Measurements from ENCODE around the gene SH3RF3. TPM values are rescaled to one million over a fixed set of nuclear protein-coding genes. Genes with fewer than 3 reads are reported as not detected.

SH3RF3 gene
- total RNA-seq, 1 donor from 2014 or later: 35.8 TPM

GRCh38 chr2:109256111-109256510, 127.1 kb downstream of the SH3RF3 start:
- DNase-seq (ENCODE audit: extremely low read depth, low read depth, low spot score): no peak

DNA sequence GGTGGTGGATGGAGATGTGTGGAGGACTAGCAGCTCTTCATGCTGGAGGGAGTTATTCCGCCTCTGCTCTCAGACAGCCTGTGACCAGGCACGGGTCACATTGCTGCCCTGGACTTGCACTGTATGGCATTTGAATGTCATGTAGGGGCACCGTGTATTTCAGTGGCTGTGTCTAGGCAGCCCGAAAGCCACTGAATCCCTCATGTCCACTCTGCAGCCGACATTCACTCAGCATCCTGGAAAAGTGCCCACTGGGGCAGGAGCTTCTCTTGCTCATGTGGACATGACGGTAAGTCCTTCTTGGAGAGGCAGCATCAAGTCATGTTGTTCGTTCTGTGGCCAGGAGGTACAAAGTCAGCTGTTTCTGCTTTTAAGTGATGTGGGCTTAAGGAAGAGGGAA, 127.9 kb downstream of the SH3RF3 start:
- DNase-seq (ENCODE audit: extremely low read depth, low read depth, low spot score): no peak

GRCh38 chr2:109257653-109258052, 128.6 kb downstream of the SH3RF3 start:
- DNase-seq (ENCODE audit: extremely low read depth, low read depth, low spot score): no peak

DNA sequence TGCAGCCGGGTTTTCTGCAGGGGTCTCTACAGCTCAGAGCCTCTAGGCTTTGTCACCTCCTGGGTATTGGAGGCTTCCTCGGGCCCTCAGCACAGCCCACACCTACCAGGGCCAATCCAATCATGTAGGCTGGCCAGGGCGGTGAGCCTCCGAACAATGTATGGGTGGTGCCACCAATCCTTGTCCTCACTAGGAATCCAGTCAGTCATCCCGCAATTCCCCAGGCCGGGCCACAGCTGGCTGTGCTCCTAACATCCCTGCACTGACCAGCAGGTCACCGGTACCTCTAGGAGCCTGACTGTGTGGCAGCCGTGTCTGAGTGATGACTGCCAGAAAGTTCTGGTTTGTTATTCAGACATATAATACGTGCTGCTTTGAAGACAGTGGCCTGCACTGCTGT, 129.4 kb downstream of the SH3RF3 start:
- no peak for DNase-seq (ENCODE audit: extremely low read depth, low read depth, low spot score)

- DNase-seq (ENCODE audit: extremely low read depth, low read depth, low spot score): no peak
These were observed 130.0 kb downstream of the SH3RF3 start for GRCh38 chr2:109258905-109259540.

- no peak for DNase-seq (ENCODE audit: extremely low read depth, low read depth, low spot score)
These were observed 130.7 kb downstream of the SH3RF3 start for GRCh38 chr2:109259671-109260070.

DNA sequence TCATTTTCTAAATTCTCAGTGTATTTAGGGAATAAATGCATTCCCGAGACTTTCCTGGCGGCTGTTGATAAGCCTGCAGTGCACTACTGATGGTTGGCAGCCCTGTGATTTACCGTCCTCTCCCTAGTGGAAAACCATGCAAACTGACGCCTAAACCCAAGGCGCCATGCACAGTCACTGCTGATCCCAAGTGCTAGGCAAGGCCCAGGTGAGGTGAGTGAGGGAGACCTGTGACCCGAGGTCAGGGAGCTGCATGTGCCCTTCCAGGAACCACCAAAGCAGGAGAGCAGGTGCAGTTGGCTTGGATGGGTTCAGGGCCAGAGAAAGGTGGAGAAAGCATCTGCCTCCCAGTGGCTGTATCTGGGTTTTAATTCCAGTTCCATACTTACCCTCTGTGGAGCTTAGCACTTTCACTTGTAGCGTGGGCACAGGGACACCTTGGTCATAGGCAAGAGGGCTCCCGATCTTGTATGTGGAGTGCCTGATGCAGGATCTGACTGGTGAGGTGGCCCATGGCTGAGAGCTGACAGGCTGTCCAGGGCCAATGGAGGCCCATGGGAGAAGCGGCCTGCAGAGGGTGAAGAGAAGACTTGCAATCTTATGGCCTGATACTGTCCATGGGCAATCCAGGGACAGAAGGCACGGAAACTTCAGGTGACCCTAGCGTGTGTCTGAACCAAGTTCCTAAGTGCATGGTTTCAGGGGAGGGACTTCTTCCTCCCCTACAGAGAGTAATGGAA, 131.3 kb downstream of the SH3RF3 start:
- no peak for DNase-seq (ENCODE audit: extremely low read depth, low read depth, low spot score)

- DNase-seq (ENCODE audit: extremely low read depth, low read depth, low spot score): no peak
These were observed 132.1 kb downstream of the SH3RF3 start for GRCh38 chr2:109260886-109261700.

DNA sequence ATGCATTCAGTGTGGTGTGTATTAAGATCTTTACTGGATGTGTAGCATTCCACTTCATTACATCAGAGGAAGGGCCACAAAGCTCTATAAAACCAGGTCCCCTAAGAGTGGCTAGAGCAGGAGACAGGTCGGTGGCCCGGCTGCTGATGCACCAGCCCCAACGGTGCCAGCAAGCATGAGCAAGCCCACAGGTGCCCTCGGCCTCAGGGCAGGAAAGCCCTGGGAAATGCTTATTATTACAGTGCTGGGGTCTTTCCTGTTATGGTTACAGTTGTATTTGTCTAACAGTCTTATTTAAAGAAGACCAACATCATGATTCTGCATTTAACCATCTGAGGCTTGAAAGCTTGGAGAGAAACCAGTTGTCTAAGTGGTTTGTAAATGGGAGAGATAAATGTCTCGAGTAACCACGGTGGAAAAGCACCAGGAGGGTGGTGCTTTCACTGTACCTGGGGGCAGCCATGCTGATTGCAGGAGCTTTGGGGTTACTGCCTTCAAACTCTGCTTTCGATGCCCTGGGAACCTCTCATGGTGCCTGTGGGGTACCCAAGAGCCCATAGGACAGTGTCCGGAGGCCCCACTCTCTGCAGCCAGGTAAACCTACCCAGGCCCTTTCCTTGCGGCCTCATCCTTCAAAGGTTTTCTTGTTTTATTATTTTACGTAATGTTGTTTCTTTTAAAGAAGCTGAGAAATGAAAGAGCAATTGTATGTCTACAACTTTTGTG, 133.1 kb downstream of the SH3RF3 start:
- DNase-seq (ENCODE audit: extremely low read depth, low read depth, low spot score): no peak

GRCh38 chr2:109264595-109265328, 135.8 kb downstream of the SH3RF3 start:
- DNase-seq (ENCODE audit: extremely low read depth, low read depth, low spot score): no peak

DNA sequence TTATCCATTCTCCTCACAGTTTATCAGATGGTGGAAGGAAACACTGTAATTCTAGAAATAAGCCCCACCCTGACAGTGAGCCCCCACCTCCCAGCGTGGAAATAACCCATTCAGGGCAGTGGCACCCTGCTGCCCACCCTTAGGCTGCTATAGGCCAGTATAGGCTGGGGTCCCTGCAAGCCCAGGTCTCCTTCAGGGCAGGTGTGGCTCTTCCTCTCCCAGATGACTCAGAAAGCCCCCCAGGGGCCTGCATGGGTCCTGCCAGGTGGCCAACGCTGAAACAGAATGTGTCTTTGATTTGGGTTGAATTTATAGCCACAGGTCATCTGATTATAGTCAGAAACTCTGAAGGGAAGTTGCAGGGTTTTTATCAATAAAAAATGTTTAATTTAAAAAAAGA, 136.4 kb downstream of the SH3RF3 start:
- no peak for DNase-seq (ENCODE audit: extremely low read depth, low read depth, low spot score)

- DNase-seq (ENCODE audit: extremely low read depth, low read depth, low spot score): no peak
These were observed 136.9 kb downstream of the SH3RF3 start for GRCh38 chr2:109265953-109266352.

- no peak for DNase-seq (ENCODE audit: extremely low read depth, low read depth, low spot score)
These were observed 137.5 kb downstream of the SH3RF3 start for GRCh38 chr2:109266496-109266895.

DNA sequence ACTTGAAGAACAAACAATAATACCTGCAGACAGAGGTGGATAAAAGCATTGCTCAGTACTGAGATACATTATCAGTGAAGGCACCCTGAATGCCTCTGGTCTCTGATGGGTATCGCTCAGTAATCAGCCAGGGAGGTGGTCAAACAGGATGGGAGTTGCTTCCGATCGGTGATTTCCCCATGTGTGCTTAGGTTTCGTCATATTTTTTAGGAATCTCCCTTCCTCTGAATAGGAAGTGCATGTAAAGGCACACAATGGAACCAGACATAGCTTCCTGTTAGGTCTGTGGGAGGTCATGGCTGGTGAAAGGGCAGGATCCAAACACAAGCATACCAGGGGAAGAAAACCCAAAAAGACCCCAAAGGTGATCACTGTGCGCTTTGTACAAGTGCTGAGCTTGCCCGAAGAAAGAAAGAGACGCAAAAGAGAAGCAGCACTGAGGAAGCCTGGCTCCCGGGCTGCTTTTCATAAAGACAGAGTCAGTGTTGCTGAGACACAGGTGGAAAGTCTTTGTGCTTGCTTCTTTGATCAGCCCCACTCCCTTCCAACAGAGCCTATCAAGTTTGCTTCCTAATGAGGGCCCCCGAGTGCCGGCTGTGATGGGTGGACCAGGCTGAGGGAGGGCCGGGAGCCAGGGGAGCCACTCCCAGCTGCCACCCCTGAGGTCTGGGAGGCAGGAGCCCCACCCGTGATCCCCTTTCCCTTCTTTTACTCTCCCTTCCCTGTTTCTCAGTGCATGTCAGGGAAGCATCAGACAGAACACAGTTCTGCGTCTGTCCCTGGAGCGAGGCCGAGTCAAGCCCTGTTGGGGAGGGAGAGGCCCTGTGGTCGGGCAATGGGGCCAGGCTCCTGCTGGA, 138.2 kb downstream of the SH3RF3 start:
- DNase-seq (ENCODE audit: extremely low read depth, low read depth, low spot score): no peak

DNA sequence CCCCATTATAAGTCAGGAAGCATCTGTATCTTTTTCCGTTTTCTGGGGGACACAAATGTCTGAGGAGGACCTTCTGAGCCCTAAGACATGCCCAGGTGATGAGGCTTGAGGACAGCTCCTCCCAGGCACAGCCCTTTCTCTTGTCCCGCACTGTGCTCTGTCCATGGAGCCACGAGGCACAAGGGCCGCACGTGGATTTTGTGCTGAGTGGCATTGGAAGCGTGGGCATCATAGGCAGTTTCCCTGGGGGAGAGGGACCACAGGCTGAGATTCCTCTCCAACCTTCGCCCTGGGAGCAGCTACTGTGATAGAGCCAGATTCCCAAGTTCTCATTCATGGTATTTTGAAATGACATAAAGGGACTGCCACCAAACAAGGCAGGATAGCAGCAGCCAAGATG, 139.9 kb downstream of the SH3RF3 start:
- no peak for DNase-seq (ENCODE audit: extremely low read depth, low read depth, low spot score)

DNA sequence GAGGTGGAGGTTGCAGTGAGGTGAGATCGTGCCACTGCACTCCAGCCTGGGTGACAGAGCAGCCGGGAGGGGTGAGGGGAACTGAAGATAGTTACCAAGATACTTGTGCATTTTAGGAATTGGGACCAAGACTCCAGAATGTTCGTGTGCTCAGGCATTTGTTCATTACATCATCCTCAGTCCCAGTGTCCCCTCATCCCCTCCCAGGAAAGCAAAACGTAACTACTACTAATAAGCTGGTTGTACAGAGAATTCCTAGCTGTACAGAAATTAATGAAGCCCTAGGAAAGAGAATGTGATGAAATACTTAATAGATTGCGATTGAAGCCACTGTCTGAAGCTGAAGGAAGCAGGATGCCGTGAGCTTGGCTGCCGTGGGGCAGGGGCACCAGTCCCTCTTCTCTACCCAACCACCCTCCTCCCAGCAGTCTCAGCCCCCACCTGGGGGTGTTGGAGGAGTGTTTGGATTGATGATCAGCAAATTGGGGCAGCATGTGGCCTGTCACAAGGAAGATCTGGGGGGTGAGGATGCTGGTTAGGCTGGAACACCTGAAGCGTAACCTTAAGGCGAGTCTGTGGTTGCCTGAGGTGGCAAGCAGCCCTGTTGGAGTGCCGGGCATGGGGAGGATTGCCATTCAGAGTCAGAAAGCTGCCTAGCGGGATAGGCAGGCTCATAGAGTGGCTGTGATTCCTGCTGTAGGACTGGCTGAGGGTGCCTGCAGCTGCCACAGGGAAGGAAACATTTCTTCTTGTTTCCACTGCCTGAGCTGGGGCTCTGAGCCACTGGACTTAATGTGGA, 140.9 kb downstream of the SH3RF3 start:
- no peak for DNase-seq (ENCODE audit: extremely low read depth, low read depth, low spot score)

DNA sequence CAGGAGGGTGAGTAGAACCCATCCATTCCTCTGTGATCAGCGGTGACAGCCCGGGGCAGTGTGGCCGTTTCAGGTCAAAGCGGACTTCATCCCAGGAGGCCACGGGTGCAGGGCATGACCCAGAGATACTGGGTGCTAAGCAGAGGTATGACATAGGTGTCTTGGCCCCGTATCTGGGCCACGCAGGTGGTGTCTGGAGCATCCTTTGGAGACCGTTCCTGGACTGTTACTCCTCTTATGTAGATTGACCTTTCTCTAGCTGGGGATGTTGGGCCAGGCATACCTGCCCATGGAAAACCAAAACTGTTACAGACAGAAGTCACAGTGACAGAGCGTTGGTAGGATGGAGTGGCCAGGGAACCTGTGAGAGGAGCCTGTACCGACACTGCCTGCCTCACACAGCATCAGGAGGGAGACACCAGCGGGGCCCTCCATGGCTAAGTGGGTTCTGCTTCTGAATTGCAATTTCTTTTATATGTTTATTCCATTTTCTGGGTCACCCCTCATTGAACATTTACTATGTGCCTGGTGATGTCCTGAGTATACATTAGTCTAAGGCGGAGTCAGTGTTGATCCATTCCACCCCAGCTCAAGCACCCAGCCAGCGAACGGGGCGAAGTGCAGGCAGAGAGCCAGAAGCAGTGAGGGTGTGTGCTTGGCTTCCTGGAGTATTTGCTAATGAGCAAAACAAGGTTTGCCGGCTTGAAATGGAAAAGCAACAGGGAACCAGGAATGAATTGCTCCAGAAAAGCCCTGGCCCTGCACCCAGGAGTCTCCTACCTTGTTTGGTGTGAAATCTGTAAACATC, 141.7 kb downstream of the SH3RF3 start:
- DNase-seq (ENCODE audit: extremely low read depth, low read depth, low spot score): no peak

- DNase-seq (ENCODE audit: extremely low read depth, low read depth, low spot score): no peak
These were observed 142.9 kb downstream of the SH3RF3 start for GRCh38 chr2:109271920-109272319.
